Peyer's patch (tissue), 4 donors: ENCODE data around the gene ADTRP. TPM values are rescaled to one million over a fixed set of nuclear protein-coding genes. Genes with fewer than 3 reads are reported as not detected.

Experiments
- DNase-seq, 3 donors: peaks; one replicate each; pipeline ENCODE4 v3.0.0-alpha.2; 2017 to 2019
- H3K27ac ChIP-seq, 4 donors: fragments of 200-600 bp; sonication (generic); one replicate each; pipeline ENCODE4 v1.5.1; 2016 to 2019
- H3K27me3 ChIP-seq, 2 donors: fragments of 200-600 bp; sonication (generic); one replicate each; pipeline ENCODE4 v1.5.1; 2019
- H3K36me3 ChIP-seq, 3 donors: fragments of 200-600 bp; sonication (generic); one replicate each; pipeline ENCODE4 v1.5.1; 2016 to 2019
- H3K4me1 ChIP-seq, 4 donors: fragments of 200-600 bp; sonication (generic); one replicate each; pipeline ENCODE4 v1.5.1; 2016 to 2019
- H3K4me3 ChIP-seq, 4 donors: fragments of 200-600 bp; sonication (generic); 1 replicate in 3 of 4; 2 replicates in 1 of 4; pipeline ENCODE4 v1.5.1; 2016 to 2019; ENCODE audit warnings: mild to moderate bottlenecking in 1 of 4
- H3K9me3 ChIP-seq, 4 donors: fragments of 200-600 bp; sonication (generic); one replicate each; pipeline ENCODE4 v1.5.1; 2016 to 2019; ENCODE audit warnings: mild to moderate bottlenecking in 1 of 4
- CTCF ChIP-seq, 6 experiments: fragments of 450-650 bp in 4 of 6; fragments of 200-600 bp in 2 of 6; sonication (generic) in 1 of 6; IDR thresholded peaks; one replicate each; pipeline ENCODE4 v1.5.1; 2017 to 2019; ENCODE audit warnings: antibody characterized with exemption in 6 of 6, mild to moderate bottlenecking in 3 of 6, moderate library complexity in 1 of 6
- POLR2A ChIP-seq, 2 donors: fragments of 450-650 bp; IDR thresholded peaks; one replicate each; pipeline ENCODE4 v1.5.1; 2017; ENCODE audit warnings: antibody characterized with exemption in 2 of 2, mild to moderate bottlenecking in 2 of 2, moderate library complexity in 2 of 2
- total RNA-seq, 4 donors: library from RNA; depleted of rRNA; stranded (reverse); fragments of >200 nt; gene quantifications; one replicate each; pipeline ENCODE4 v1.1.0, GENCODE V29; 2016

The ADTRP gene
- total RNA-seq, 4 donors from 2014 or later = 33.8 to 187 (median 133) TPM

GRCh38 chr6:11727998-11728961, 50.3 kb downstream of the ADTRP start:
- Histone ChIP-seq H3K27me3 (no peaks in the 10 kb centered on the region), H3K36me3 (peaks cover 0 to 3% (median 0%) of the 10 kb centered on the region in 3 donors), H3K4me1 (peaks cover 0 to 5% (median 0%) of the 10 kb centered on the region in 4 donors), H3K4me3 (no peak overlapping the region), H3K9me3 (no peaks in the 10 kb centered on the region), H3K27ac (peak overlapping the region in 2 of 4 donors; percentile 24 to 32)
- TF ChIP-seq CTCF (IDR thresholded peaks at IDR 0.05) (no peak), POLR2A (IDR thresholded peaks at IDR 0.05) (no peak)
- DNase-seq = no peak

- Histone ChIP-seq H3K4me3 (no peak overlapping the region), H3K4me1 (peaks cover 0 to 5% (median 0%) of the 10 kb centered on the region in 4 donors)
- DNase-seq = no peak
These were observed 51.1 kb downstream of the ADTRP start for GRCh38 chr6:11727346-11727997.

DNA sequence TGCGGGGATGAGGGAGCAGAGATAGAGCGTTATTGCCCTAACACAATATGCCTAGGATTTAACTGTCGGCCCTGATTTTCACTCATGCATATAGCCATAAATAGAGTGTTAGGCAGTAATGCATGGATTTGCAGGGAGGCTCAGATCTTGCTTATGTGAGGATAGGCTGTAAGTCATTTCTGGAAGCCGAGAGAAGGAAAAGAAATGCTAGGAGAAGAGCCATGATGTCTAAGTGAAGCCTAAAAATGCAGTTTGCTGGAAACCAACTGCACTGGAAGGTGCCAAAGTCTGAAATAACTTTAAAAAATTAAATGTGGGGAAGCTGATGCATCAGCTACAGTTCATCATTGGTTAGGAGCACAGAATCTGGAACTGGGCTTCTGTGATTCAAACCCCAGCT, 54.3 kb downstream of the ADTRP start:
- Histone ChIP-seq H3K9me3 (no peaks in the 10 kb centered on the region), H3K4me1 (no peaks in the 10 kb centered on the region), H3K27me3 (no peaks in the 10 kb centered on the region), H3K27ac (no peak overlapping the region), H3K36me3 (no peaks in the 10 kb centered on the region), H3K4me3 (no peak overlapping the region)
- no peak for TF ChIP-seq POLR2A (IDR thresholded peaks at IDR 0.05)
- no peak for TF ChIP-seq CTCF (IDR thresholded peaks at IDR 0.05)
- no peak for DNase-seq

More at GRCh38 chr6:11727346-11727997, 51.1 kb downstream of the ADTRP start:
- H3K27ac ChIP-seq = no peak overlapping the region
- H3K36me3 ChIP-seq = peaks cover 0 to 3% (median 0%) of the 10 kb centered on the region in 3 donors
- TF ChIP-seq POLR2A (IDR thresholded peaks at IDR 0.05) = no peak
- TF ChIP-seq CTCF (IDR thresholded peaks at IDR 0.05) = no peak
- H3K27me3 ChIP-seq = no peaks in the 10 kb centered on the region
- no peaks in the 10 kb centered on the region for H3K9me3 ChIP-seq

DNA sequence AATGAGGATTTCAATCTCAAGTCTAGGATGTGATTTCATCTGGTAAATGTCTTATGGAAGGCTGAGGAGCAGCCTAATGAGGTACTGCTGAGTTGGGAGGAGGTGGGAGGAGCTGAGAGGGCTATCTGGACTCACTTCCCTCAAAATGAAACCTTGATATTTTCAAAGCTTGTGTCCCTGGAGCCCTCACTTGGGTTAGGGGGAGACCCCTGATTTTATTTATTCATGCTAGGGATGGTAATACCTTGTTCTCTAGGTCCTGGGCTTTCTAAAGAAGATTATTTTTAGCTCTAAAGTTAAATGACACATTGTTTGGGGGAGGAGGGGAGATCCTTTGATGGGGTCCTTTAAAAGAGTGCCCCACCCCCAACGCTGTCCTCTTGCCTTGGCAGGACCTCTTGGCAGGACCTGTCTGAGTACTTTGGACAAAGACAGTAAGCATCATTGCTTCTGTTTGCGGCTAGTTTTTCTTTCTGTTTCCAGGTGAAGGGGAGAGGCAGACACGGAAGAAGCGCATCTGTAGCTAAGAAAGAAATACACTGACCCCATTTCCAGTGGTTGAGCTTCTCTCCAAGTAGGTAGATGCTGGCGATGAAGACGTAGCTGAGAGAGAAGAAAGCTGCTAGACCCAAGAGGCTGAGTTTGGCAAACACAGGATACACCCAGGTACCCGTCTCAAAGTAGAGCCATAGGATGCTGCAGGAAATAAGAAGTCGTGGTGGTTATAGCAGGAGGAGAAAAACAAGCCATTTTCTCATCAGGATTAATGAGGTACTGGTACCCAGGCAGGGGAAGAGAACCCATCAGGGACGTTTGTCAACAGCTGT, 55.6 kb downstream of the ADTRP start:
- no peak for TF ChIP-seq CTCF (IDR thresholded peaks at IDR 0.05)
- TF ChIP-seq POLR2A (IDR thresholded peaks at IDR 0.05) = no peak
- no peak overlapping the region for H3K4me3 ChIP-seq
- H3K4me1 ChIP-seq = no peaks in the 10 kb centered on the region
- no peaks in the 10 kb centered on the region for H3K27me3 ChIP-seq
- H3K36me3 ChIP-seq = no peaks in the 10 kb centered on the region
- H3K27ac ChIP-seq = no peak overlapping the region
- no peaks in the 10 kb centered on the region for H3K9me3 ChIP-seq
- no peak for DNase-seq

DNA sequence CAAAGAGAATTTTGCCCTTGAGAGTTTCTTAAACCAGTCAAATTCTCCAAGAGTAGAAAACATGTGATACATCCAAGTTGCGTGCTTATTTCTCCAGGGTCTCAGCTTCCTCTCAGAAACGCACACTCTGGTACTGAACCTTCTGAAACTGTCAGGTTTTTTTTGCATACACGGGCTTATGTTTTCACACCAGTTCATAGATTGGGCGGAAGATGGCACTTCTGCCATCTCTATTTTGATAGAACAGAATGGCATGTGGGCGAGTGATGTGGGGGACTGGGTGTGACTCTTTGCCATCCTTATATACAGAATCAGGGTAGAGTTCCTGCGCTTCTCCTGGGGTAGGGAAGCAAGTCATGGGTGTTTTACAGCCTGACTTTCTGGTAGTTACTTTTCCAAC, 56.4 kb downstream of the ADTRP start:
- H3K27me3 ChIP-seq = no peaks in the 10 kb centered on the region
- no peaks in the 10 kb centered on the region for H3K9me3 ChIP-seq
- H3K4me1 ChIP-seq = no peaks in the 10 kb centered on the region
- no peak for DNase-seq
- TF ChIP-seq POLR2A (IDR thresholded peaks at IDR 0.05) = no peak
- no peak for TF ChIP-seq CTCF (IDR thresholded peaks at IDR 0.05)
- H3K36me3 ChIP-seq = no peaks in the 10 kb centered on the region
- H3K4me3 ChIP-seq = no peak overlapping the region
- no peak overlapping the region for H3K27ac ChIP-seq
